Suprapubic skin (tissue), 4 donors: ENCODE data around the gene PIK3AP1. TPM values are rescaled to one million over a fixed set of nuclear protein-coding genes. Genes with fewer than 3 reads are reported as not detected.

Experiments
- DNase-seq, 2 donors: peaks; one replicate each; pipeline ENCODE4 v3.0.0-alpha.2; 2019; ENCODE audit warnings: low spot score in 2 of 2
- H3K27ac ChIP-seq: fragments of 200-600 bp; sonication (generic); one replicate; pipeline ENCODE4 v1.5.1; 2019
- H3K27me3 ChIP-seq: fragments of 200-600 bp; sonication (generic); one replicate; pipeline ENCODE4 v1.5.1; 2019
- H3K36me3 ChIP-seq: fragments of 200-600 bp; sonication (generic); one replicate; pipeline ENCODE4 v1.5.1; 2019
- H3K4me1 ChIP-seq: fragments of 200-600 bp; sonication (generic); one replicate; pipeline ENCODE4 v1.5.1; 2019
- H3K4me3 ChIP-seq: fragments of 200-600 bp; sonication (generic); one replicate; pipeline ENCODE4 v1.5.1; 2019; ENCODE audit warnings: mild to moderate bottlenecking
- H3K9me3 ChIP-seq: fragments of 200-600 bp; sonication (generic); one replicate; pipeline ENCODE4 v1.5.1; 2019
- EP300 ChIP-seq: sonication (generic); formaldehyde crosslinking; IDR thresholded peaks from one replicate; pipeline ENCODE4 v1.6.1; 2017; ENCODE audit warnings: antibody characterized with exemption
- POLR2A ChIP-seq, 2 donors: fragments of 450-650 bp; IDR thresholded peaks; one replicate each; pipeline ENCODE4 v1.6.1; 2017; ENCODE audit warnings: antibody characterized with exemption in 2 of 2, mild to moderate bottlenecking in 2 of 2, moderate library complexity in 2 of 2
- POLR2AphosphoS5 ChIP-seq, 3 donors: sonication (generic); formaldehyde crosslinking; IDR thresholded peaks; one replicate each; pipeline ENCODE4 v1.6.1; 2017; ENCODE audit warnings: antibody characterized with exemption in 3 of 3
- WGBS: methylation state at CpG from one replicate; pipeline ENCODE4 v1.1.5; 2018; 5-methylcytosine and 5-hydroxymethylcytosine counted together
- total RNA-seq, 4 donors: library from RNA; depleted of rRNA; stranded (reverse); fragments of >200 nt; gene quantifications; one replicate each; pipeline ENCODE4 v1.1.0, GENCODE V29; 2016
- TF ChIP-seq, protein P1 (sequence below), 2 donors: fragments of 200-600 bp in 1 of 2; fragments of 450-650 bp in 1 of 2; sonication (generic) in 1 of 2; IDR thresholded peaks; one replicate each; pipeline ENCODE4 v1.5.1; 2016 to 2019; ENCODE audit warnings: antibody characterized with exemption in 2 of 2, mild to moderate bottlenecking in 1 of 2, moderate library complexity in 1 of 2

The PIK3AP1 gene
- total RNA-seq, 4 donors from 2014 or later: 2.2 to 5.6 (median 4.0) TPM

DNA sequence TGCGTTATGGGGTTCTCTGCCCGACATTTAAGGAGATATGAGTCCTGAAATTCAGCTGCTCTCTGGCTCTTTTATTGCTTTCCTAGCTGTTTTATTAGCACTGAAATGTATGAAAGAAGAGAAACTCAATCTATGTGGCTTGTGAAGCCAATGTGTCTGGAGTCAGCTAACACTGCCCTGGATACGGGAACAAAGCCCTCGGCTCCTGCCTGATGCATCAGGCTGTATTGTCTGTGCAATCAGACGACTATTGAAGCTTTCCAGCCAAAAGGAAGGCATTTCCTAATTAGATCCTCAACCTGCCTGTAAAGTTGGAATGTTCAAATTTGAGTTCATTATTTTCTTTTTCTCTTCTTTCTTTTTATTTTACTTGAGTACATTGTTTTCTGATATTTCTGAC is 111.5 kb downstream of the PIK3AP1 start:
- no peak for TF ChIP-seq EP300
- TF ChIP-seq, protein P1, sequence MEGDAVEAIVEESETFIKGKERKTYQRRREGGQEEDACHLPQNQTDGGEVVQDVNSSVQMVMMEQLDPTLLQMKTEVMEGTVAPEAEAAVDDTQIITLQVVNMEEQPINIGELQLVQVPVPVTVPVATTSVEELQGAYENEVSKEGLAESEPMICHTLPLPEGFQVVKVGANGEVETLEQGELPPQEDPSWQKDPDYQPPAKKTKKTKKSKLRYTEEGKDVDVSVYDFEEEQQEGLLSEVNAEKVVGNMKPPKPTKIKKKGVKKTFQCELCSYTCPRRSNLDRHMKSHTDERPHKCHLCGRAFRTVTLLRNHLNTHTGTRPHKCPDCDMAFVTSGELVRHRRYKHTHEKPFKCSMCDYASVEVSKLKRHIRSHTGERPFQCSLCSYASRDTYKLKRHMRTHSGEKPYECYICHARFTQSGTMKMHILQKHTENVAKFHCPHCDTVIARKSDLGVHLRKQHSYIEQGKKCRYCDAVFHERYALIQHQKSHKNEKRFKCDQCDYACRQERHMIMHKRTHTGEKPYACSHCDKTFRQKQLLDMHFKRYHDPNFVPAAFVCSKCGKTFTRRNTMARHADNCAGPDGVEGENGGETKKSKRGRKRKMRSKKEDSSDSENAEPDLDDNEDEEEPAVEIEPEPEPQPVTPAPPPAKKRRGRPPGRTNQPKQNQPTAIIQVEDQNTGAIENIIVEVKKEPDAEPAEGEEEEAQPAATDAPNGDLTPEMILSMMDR (IDR thresholded peaks at IDR 0.05): no peak
- TF ChIP-seq POLR2AphosphoS5 (IDR thresholded peaks at IDR 0.05): no peak
- no peak for TF ChIP-seq POLR2A (IDR thresholded peaks at IDR 0.05)

DNA sequence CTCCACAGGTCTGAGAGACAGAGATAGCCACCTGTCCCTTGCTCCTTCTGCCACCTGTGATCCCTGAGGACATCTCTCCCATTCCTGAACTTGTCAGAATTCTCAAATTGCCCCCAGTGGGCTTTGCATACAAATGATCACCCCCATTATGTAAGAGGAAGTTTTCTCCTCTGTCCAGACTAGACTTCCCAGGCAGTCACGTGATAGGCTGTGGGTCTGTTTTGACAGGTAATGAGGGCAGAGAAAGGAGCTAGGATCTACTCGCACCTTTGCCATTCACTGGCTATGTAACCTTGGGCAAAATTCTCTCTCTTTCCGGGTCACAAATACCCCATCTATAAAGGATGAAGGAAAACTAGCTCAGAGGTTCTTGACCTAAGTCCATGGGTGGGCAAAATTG is 112.1 kb downstream of the PIK3AP1 start:
- H3K27ac ChIP-seq: no peak overlapping the region
- no peak for DNase-seq
- H3K4me3 ChIP-seq: no peak overlapping the region
- no peaks in the 10 kb centered on the region for H3K36me3 ChIP-seq
- no peaks in the 10 kb centered on the region for H3K4me1 ChIP-seq
- peaks cover 3% of the 10 kb centered on the region for H3K27me3 ChIP-seq
- no peak for TF ChIP-seq EP300
- TF ChIP-seq POLR2A (IDR thresholded peaks at IDR 0.05): no peak
- TF ChIP-seq, protein P1 (IDR thresholded peaks at IDR 0.05): no peak
- TF ChIP-seq POLR2AphosphoS5 (IDR thresholded peaks at IDR 0.05): no peak
- WGBS: 63% methylated on average over 3 of the region's 3 CpGs
- no peaks in the 10 kb centered on the region for H3K9me3 ChIP-seq

More for the DNA sequence above, 111.5 kb downstream of the PIK3AP1 start:
- Histone ChIP-seq H3K36me3 (no peaks in the 10 kb centered on the region), H3K27ac (no peak overlapping the region), H3K4me1 (no peaks in the 10 kb centered on the region), H3K27me3 (peaks cover 3% of the 10 kb centered on the region), H3K9me3 (no peaks in the 10 kb centered on the region), H3K4me3 (no peak overlapping the region)
- WGBS: 74% methylated on average over 5 of the region's 5 CpGs
- no peak for DNase-seq

DNA sequence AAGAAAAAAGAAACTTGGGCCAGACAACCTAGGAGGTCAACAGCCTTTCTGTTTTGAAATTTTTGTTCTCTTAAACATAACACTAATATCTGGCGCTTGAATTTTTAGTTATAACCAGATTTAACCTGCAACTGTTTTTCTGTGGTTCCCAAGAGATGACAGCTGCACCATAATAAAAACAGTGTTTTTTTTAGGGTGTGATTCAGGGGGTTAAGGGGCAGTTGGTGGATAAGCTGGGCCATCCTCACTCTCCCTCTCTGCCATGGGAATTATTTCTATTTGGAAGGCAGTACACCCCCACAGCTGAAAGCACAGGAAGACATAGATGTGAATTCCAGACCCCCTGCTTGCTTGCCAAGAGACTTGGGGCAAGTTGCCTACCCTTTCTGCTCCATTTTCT is 113.4 kb downstream of the PIK3AP1 start:
- no peaks in the 10 kb centered on the region for H3K36me3 ChIP-seq
- WGBS: 83% methylated on average over 1 of the region's 1 CpG
- no peaks in the 10 kb centered on the region for H3K4me1 ChIP-seq
- peaks cover 3% of the 10 kb centered on the region for H3K27me3 ChIP-seq
- no peaks in the 10 kb centered on the region for H3K9me3 ChIP-seq
- no peak for DNase-seq
- TF ChIP-seq EP300: no peak
- TF ChIP-seq POLR2AphosphoS5 (IDR thresholded peaks at IDR 0.05): no peak
- TF ChIP-seq, protein P1 (IDR thresholded peaks at IDR 0.05): no peak
- no peak for TF ChIP-seq POLR2A (IDR thresholded peaks at IDR 0.05)
- no peak overlapping the region for H3K4me3 ChIP-seq
- H3K27ac ChIP-seq: no peak overlapping the region

DNA sequence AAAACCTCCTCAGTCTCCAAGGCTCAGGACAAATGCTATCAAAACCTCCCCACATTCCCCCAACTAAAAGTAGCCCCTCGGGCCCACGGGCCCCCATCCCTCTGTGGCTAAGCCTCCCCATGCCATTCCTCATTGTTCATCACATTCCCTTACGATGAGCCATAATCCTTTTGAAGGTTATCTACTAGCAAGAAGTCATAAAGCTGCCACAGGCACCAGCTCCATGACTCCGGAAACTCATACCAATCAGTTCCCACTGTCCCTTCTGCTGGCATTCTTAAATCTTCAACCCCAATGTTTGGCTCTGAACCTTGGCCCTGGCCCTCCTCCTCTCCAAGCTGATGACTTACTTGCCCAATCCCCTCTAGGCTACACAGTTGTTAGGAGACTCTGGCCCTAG is 114.1 kb downstream of the PIK3AP1 start:
- Histone ChIP-seq H3K36me3 (no peaks in the 10 kb centered on the region), H3K4me3 (no peak overlapping the region), H3K9me3 (no peaks in the 10 kb centered on the region), H3K27ac (no peak overlapping the region), H3K4me1 (no peaks in the 10 kb centered on the region), H3K27me3 (peaks cover 3% of the 10 kb centered on the region)
- 65% methylated on average over 4 of the region's 4 CpGs for WGBS
- no peak for DNase-seq
- TF ChIP-seq POLR2AphosphoS5 (IDR thresholded peaks at IDR 0.05): no peak

DNA sequence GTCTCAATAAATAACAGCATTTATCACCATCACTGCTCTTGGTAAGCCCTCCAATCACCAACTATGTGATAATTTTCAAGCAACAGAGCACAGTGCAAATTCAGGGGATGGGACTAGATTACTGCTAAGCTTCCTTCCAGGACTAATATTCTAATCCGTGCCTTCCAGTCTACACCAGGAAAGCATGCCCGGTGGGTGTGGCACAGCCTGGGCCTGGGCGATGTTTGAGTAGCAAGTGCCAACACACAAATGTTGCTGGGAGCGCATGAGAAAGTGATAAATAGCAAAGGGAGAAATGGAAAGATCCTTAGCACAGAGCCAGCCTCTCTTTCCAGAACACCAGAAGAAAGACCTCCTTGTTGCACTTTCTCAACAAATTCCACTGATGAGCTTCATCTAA is 120.0 kb downstream of the PIK3AP1 start:
- H3K4me1 ChIP-seq: no peaks in the 10 kb centered on the region
- H3K36me3 ChIP-seq: no peaks in the 10 kb centered on the region
- no peak for DNase-seq
- 18% methylated on average over 4 of the region's 4 CpGs for WGBS
- TF ChIP-seq, protein P1 (IDR thresholded peaks at IDR 0.05): no peak
- TF ChIP-seq POLR2AphosphoS5 (IDR thresholded peaks at IDR 0.05) (no peak), EP300 (no peak), POLR2A (IDR thresholded peaks at IDR 0.05) (no peak)
- no peak overlapping the region for H3K27ac ChIP-seq
- H3K9me3 ChIP-seq: no peaks in the 10 kb centered on the region
- H3K27me3 ChIP-seq: peaks cover 5% of the 10 kb centered on the region
- no peak overlapping the region for H3K4me3 ChIP-seq

DNA sequence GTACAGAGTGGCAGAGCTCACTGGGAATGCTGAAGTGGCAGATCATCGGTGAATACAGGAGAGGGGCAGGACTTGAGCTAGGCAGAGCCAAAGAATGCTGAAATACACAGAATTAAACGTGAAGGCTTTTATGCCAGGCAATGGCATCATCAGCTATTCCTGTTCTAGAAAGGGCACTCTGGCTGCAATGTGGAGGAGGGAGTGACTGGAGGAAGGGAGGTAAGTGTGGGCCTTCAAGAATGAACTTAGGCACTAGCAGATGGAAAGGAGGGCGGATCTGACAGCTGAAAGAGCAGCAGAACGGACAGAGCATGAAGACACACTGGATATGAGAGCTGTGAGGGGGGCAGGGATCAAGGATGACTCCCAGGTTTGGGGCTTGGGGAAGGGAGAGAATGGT is 121.5 kb downstream of the PIK3AP1 start:
- Histone ChIP-seq H3K27me3 (peaks cover 5% of the 10 kb centered on the region), H3K4me1 (no peaks in the 10 kb centered on the region), H3K9me3 (no peaks in the 10 kb centered on the region), H3K4me3 (no peak overlapping the region), H3K36me3 (no peaks in the 10 kb centered on the region), H3K27ac (no peak overlapping the region)
- WGBS: 71% methylated on average over 4 of the region's 4 CpGs
- TF ChIP-seq EP300: no peak
- no peak for TF ChIP-seq POLR2AphosphoS5 (IDR thresholded peaks at IDR 0.05)
- TF ChIP-seq POLR2A (IDR thresholded peaks at IDR 0.05): no peak
- TF ChIP-seq, protein P1 (IDR thresholded peaks at IDR 0.05): no peak
- DNase-seq: no peak
